Erythroblast (primary cell): ENCODE results near the gene AKAP1.

Source experiments
- GATA1 ChIP-seq: IDR thresholded peaks from 2 replicates; pipeline ENCODE4 v1.6.1; 2011; ENCODE audit warnings: low read depth, mild to moderate bottlenecking, control low read depth, low read length, moderate library complexity
- POLR2A ChIP-seq: IDR thresholded peaks from 2 replicates; pipeline ENCODE4 v1.6.1; 2011; ENCODE audit warnings: mild to moderate bottlenecking, low read length

DNA sequence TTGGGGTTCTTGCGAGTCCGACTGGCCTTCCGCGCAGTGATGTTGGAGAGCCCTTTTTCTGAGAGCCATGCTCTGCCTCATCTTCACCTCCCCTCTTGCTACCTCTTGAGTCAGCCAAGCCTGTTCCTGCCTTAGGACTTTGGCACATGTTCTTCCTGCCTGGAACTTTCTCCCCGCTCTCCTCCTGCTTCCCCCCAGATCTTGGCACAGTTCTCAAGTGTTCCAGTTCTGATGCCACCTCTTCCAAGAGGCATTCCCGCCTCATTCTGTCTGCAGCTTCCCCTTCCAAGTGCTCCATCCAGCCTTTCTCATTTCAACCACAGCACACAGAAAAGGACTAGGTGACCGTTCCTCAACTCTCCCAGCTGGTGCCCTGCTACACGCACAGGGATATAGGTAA, 7.7 kb downstream of the AKAP1 start:
- no peak for TF ChIP-seq POLR2A
- no peak for TF ChIP-seq GATA1
